SK-MEL-5 (cell line): Measurements from ENCODE around the gene FANCE. TPM values are rescaled to one million over a fixed set of nuclear protein-coding genes. Genes with fewer than 3 reads are reported as not detected.
A peak's percentile ranks its signal among the peaks of the same experiment; 100 is the strongest.
"Not testable (repeated sequence)": the region's sequence is repeated elsewhere in the genome, so short reads cannot be mapped to it uniquely, and the experiment has no call there.

Experiments
- DNase-seq: peaks from one replicate; pipeline ENCODE4 v3.0.0-alpha.2; 2016; ENCODE audit warnings: low read depth, low spot score
- in situ Hi-C: cut with HindIII; loops from 2 replicates; pipeline ENCODE4 v1.10.0; 2016; ENCODE audit warnings: low sequenced_read_pairs, high pct_unique_total_duplicates, low pct_unique_long_range_greater_than_20kb
- total RNA-seq: library from RNA; depleted of rRNA; stranded (reverse); fragments of >200 nt; shearing (Covaris generic); gene quantifications from 2 replicates; pipeline ENCODE4 v1.2.3, GENCODE V29; 2014

FANCE gene
- total RNA-seq, 1 experiment from 2014 or later: 9.9 TPM

GRCh38 chr6:35427435-35427834 is 24.7 kb upstream of the FANCE start:
- DNase-seq: no peak
- in situ Hi-C loops: no loop called here

GRCh38 chr6:35427851-35428321 is 24.3 kb upstream of the FANCE start:
- no peak for DNase-seq
- in situ Hi-C loops: no loop called here

GRCh38 chr6:35428421-35429149 is 23.6 kb upstream of the FANCE start:
- no peak for DNase-seq
- in situ Hi-C loops: no loop called here

GRCh38 chr6:35429463-35429862 is 22.7 kb upstream of the FANCE start:
- in situ Hi-C loops: no loop called here

GRCh38 chr6:35432291-35432690 is 19.8 kb upstream of the FANCE start:
- no peak for DNase-seq
- in situ Hi-C loops: no loop called here

More at GRCh38 chr6:35429463-35429862, 22.7 kb upstream of the FANCE start:
- no peak for DNase-seq

- in situ Hi-C loops, DNase-seq: not testable (repeated sequence)
Measured at GRCh38 chr6:35432702-35433101, 19.4 kb upstream of the FANCE start.

GRCh38 chr6:35435074-35435837 is 16.9 kb upstream of the FANCE start:
- in situ Hi-C loops: no loop called here
- DNase-seq: no peak

GRCh38 chr6:35436071-35436857 is 15.9 kb upstream of the FANCE start:
- in situ Hi-C loops: no loop called here
- DNase-seq: no peak

DNA sequence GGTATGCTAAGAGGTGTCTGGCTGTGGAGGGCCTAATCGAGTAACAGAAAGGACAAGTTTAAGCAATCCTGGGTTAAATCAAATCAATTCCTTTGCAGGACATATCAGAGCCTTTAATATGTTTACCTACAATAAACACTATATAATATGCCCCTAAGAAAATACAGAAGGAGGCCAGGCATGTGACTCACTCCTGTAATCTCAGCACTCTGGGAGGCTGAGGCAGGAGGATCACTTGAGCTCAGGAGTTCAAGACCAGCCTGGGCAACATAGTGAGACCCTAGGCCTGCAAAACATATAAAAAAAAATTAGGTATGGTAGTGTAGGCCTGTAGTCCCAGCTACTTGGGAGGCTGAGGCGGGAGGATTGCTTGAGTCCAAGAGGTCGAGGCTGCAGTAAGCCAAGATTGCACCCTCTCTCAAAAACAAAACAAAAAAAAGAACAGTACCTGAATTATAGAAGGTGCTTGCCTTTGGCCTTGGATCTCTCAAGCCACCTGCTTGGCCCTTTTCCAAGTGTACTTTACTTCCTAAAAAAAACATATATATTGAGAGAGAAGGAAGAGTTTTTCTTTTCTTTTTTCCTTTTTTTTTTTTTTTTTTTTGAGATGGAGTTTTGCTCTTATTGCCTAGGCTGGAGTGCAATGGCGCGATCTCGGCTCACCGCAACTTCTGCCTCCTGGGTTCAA is 13.6 kb upstream of the FANCE start:
- in situ Hi-C loops, DNase-seq: not testable (repeated sequence)

DNA sequence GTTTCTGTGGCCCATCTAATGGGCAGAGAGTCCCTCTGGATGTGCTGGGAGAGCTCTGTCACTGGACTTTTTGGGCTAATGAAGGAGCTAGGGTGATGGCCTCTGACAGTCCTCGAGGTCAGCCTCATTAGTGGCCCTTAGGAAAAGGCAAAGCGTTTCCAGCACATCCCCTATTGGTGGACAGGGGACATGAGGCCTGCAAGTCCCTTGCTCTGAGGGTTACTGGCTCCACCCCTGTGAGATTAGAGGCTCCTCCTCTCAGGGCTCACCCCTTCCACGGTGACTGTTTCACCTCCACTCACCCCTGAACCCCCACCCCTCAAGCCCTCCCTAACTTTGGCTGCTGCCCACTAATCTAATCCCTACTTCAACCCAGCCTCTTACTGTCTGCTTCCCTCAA is 12.8 kb upstream of the FANCE start:
- no peak for DNase-seq
- in situ Hi-C loops: no loop called here

DNA sequence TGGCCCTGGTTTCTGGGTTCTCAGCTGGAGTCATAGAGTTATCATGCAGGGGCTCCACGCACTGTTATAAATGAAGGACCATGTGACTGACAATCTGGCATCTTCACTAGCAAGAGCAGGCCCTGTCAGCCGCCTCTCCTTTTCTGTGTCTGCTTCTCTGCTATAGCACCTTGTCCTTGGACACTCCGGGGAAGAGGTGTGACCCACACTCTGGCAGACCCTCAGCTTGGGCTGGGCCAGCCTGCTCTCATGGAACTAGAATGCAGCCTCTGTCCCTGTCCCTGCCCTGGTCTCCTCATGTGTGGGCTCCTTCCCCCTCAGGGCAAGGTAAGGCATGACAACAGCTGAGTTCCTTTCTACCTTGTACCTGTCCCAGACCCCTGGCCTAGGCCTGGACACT is 10.9 kb upstream of the FANCE start:
- in situ Hi-C loops: no loop called here
- no peak for DNase-seq

DNA sequence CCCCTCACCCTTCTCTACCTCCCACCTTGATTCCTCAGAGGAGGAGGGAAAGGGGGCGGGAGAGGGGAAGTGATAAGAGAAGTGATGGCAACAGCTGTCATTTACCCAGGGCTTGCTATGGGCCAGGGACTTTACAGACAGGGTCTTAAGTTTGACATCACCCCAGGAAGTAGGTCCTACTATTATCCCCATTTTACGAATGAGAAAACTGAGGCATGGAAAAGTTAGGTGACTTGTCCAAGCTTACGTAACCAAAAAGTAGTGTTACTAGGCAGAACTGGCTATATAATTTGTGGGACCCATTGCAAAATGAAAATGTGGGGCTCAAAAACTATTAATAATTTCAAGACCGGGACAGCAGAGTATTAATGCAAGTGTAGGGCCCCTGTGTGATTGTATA is 10.5 kb upstream of the FANCE start:
- no peak for DNase-seq
- in situ Hi-C loops: no loop called here

DNA sequence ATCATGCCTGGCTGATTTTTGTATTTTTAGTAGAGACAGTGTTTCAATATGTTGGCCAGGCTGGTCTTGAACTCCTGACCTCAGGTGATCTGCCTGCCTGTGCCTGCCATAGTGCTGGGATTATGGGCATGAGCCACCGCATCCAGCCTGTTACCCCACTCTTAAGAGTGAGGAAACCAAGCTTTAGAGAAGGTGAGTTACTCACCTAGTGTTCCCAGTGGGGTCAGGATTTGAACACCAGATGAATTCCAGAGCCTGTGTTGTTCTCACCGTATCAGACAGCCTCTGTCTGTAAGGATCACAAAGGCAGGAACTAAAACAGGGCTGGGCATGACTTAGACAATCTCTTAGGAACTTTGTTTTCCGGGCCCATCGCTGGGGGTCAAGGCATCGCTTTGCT is 9.4 kb upstream of the FANCE start:
- DNase-seq: no peak
- in situ Hi-C loops: no loop called here

- in situ Hi-C loops: no loop called here
- DNase-seq: no peak
Measured at GRCh38 chr6:35443341-35444030, 8.7 kb upstream of the FANCE start.

DNA sequence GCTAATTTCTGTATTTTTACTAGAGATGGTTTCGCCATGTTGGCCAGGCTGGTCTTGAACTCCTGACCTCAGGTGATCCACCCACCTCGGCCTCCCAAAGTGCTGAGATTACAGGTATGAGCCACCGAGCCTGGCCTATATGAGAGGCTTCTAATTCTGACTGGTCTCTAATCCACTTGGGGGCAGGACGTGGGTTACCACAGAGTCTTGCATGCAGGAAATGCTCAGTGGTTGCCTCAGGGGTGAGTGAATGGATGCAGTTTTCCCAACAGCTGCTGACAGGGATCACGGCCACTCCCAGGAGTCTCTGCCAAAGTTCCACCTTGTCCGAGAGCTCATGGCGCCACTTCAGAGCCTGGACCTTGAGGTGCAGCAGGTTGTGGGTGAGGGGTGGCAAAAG is 6.4 kb upstream of the FANCE start:
- DNase-seq: no peak
- in situ Hi-C loops: no loop called here

GRCh38 chr6:35448191-35448590 is 3.9 kb upstream of the FANCE start:
- in situ Hi-C loops: no loop called here
- DNase-seq: no peak

DNA sequence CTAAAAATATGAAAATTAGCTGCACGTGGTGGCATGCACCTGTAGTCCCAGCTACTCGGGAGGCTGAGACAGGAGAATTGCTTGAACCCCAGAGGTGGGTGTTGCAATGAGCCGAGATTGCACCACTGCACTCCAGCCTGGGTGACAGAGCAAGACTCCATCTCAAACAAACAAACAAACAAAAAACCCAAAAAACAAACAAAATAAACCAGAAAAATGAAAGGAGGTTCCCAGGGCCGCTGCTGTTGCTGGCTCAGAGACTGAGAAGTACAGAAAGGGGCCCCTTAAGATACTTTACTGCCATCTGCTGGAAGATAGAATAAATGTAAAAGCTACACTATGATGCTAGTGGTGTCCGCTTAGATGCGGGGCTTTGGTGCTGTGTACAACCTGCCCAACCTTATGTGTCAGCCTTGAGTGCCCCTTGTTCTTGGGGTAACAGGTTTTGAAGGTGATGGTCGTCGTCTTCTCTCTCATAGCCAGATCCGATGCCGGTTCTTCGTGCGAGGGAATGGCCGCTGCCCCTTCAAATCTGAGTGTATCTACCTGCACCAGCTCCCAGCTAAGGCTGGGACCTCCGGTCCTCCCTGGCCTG is 2.8 kb upstream of the FANCE start:
- in situ Hi-C loops: no loop called here
- peak; percentile 80 for DNase-seq
